ENCODE results near the gene XPNPEP3.

XPNPEP3 gene

GRCh38 chr22:40889116-40889515, 32.2 kb downstream of the XPNPEP3 start:
- Histone ChIP-seq H3K27ac (ENCODE audit: poor library complexity, severe bottlenecking) (peak overlapping the region; percentile 30), H3K4me3 (ENCODE audit: severe bottlenecking) (no peak overlapping the region), H3K9me3 (ENCODE audit: severe bottlenecking) (no peaks in the 10 kb centered on the region), H3K27me3 (ENCODE audit: insufficient read depth, poor library complexity, severe bottlenecking) (no peaks in the 10 kb centered on the region), H3K36me3 (ENCODE audit: low read depth) (peaks cover 51% of the 10 kb centered on the region), H3K4me1 (ENCODE audit: insufficient read depth, poor library complexity, severe bottlenecking) (peaks cover 9% of the 10 kb centered on the region)
- no peak for TF ChIP-seq CTCF (IDR thresholded peaks at IDR 0.05; ENCODE audit: poor library complexity, severe bottlenecking)
- ATAC-seq (ENCODE audit: low read depth) (no peak), DNase-seq (ENCODE audit: low spot score) (no peak)

GRCh38 chr22:40890881-40891280, 33.9 kb downstream of the XPNPEP3 start:
- H3K27ac ChIP-seq (ENCODE audit: poor library complexity, severe bottlenecking): no peak overlapping the region
- no peak for TF ChIP-seq CTCF (IDR thresholded peaks at IDR 0.05; ENCODE audit: poor library complexity, severe bottlenecking)
- H3K36me3 ChIP-seq (ENCODE audit: low read depth): peaks cover 44% of the 10 kb centered on the region
- H3K9me3 ChIP-seq (ENCODE audit: severe bottlenecking): no peaks in the 10 kb centered on the region
- DNase-seq (ENCODE audit: low spot score): no peak
- H3K4me1 ChIP-seq (ENCODE audit: insufficient read depth, poor library complexity, severe bottlenecking): peaks cover 9% of the 10 kb centered on the region
- H3K4me3 ChIP-seq (ENCODE audit: severe bottlenecking): no peak overlapping the region
- no peak for ATAC-seq (ENCODE audit: low read depth)
- H3K27me3 ChIP-seq (ENCODE audit: insufficient read depth, poor library complexity, severe bottlenecking): no peaks in the 10 kb centered on the region

GRCh38 chr22:40894417-40894816, 37.5 kb downstream of the XPNPEP3 start:
- no peak for DNase-seq (ENCODE audit: low spot score)
- Histone ChIP-seq H3K36me3 (ENCODE audit: low read depth) (peaks cover 23% of the 10 kb centered on the region), H3K4me1 (ENCODE audit: insufficient read depth, poor library complexity, severe bottlenecking) (peaks cover 1% of the 10 kb centered on the region), H3K27me3 (ENCODE audit: insufficient read depth, poor library complexity, severe bottlenecking) (no peaks in the 10 kb centered on the region), H3K4me3 (ENCODE audit: severe bottlenecking) (no peak overlapping the region), H3K27ac (ENCODE audit: poor library complexity, severe bottlenecking) (no peak overlapping the region), H3K9me3 (ENCODE audit: severe bottlenecking) (no peaks in the 10 kb centered on the region)
- ATAC-seq (ENCODE audit: low read depth): no peak
- TF ChIP-seq CTCF (IDR thresholded peaks at IDR 0.05; ENCODE audit: poor library complexity, severe bottlenecking): no peak

- H3K9me3 ChIP-seq (ENCODE audit: severe bottlenecking): no peaks in the 10 kb centered on the region
- no peak for DNase-seq (ENCODE audit: low spot score)
- H3K36me3 ChIP-seq (ENCODE audit: low read depth): peaks cover 10% of the 10 kb centered on the region
- H3K4me3 ChIP-seq (ENCODE audit: severe bottlenecking): no peak overlapping the region
- H3K27ac ChIP-seq (ENCODE audit: poor library complexity, severe bottlenecking): no peak overlapping the region
- H3K27me3 ChIP-seq (ENCODE audit: insufficient read depth, poor library complexity, severe bottlenecking): no peaks in the 10 kb centered on the region
- TF ChIP-seq CTCF (IDR thresholded peaks at IDR 0.05; ENCODE audit: poor library complexity, severe bottlenecking): peak; percentile 77
- H3K4me1 ChIP-seq (ENCODE audit: insufficient read depth, poor library complexity, severe bottlenecking): no peaks in the 10 kb centered on the region
- peak; percentile 41; the same call in 1 of the 3 replicates for ATAC-seq (ENCODE audit: low read depth)
Observed at GRCh38 chr22:40898850-40899357, 42.0 kb downstream of the XPNPEP3 start.

- TF ChIP-seq CTCF (IDR thresholded peaks at IDR 0.05; ENCODE audit: poor library complexity, severe bottlenecking): no peak
- Histone ChIP-seq H3K27me3 (ENCODE audit: insufficient read depth, poor library complexity, severe bottlenecking) (no peaks in the 10 kb centered on the region), H3K27ac (ENCODE audit: poor library complexity, severe bottlenecking) (no peak overlapping the region), H3K4me3 (ENCODE audit: severe bottlenecking) (no peak overlapping the region), H3K9me3 (ENCODE audit: severe bottlenecking) (no peaks in the 10 kb centered on the region), H3K4me1 (ENCODE audit: insufficient read depth, poor library complexity, severe bottlenecking) (no peaks in the 10 kb centered on the region), H3K36me3 (ENCODE audit: low read depth) (peaks cover 24% of the 10 kb centered on the region)
- peak; percentile 52 for ATAC-seq (ENCODE audit: low read depth)
- DNase-seq (ENCODE audit: low spot score): no peak
Observed at GRCh38 chr22:40904101-40904500, 47.2 kb downstream of the XPNPEP3 start.

All from RWPE2 (cell line).